Keratinocyte (primary cell): ENCODE data around the gene KLF2.

Experiments
- EZH2 ChIP-seq: IDR thresholded peaks from one replicate; pipeline ENCODE4 v1.6.1; 2012; ENCODE audit warnings: inconsistent platforms, mild to moderate bottlenecking, low read length, moderate library complexity
- TF ChIP-seq, protein P1 (sequence below), 3 experiments: IDR thresholded peaks in 1 of 3; conservative IDR thresholded peaks in 1 of 3; optimal IDR thresholded peaks in 1 of 3; 2 replicates in 2 of 3; 3 replicates in 1 of 3; pipeline versions ENCODE3 to v1.5.1; 2011; ENCODE audit warnings: low read length in 3 of 3, mild to moderate bottlenecking in 3 of 3, moderate library complexity in 2 of 3, control low read depth in 1 of 3, inconsistent platforms in 1 of 3; ENCODE audit not compliant: insufficient read depth in 2 of 3; ENCODE audit errors: extremely low read depth in 1 of 3

DNA sequence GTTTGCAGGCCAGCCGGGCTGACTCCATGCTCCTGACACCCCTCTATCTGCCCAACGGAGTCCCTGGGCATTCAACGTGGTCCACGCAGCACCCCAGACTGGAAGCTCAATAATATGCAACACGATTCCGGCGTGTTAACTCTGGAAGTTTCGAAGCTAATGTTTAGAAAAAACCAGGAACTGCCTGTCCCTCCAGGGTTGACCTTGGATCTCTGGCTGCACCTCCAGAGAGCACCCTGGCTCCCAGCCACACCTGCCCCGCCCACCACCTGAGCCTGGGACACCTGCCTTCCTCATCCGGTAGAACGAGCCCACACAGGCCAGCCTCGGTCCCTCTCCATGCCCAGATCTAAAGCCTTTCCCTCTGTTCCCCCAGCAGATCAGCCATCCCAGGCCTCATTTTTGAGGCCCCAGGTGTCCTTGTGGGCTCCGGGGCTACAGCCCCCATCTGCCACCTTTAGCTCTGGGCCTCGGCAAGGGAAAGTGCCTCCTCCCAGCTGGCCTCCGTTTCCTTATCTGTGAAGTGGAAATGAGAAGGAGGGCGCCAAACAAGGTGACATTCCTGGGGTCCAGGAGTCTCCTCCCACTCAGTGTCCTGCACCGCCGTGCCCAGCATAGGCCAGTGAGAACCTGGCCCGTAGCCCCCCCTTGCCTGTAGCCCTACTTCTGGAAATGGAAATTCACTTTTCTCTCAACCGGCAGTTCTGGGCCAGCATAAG is 38.7 kb downstream of the KLF2 start:
- no peak for TF ChIP-seq EZH2
- TF ChIP-seq, protein P1, sequence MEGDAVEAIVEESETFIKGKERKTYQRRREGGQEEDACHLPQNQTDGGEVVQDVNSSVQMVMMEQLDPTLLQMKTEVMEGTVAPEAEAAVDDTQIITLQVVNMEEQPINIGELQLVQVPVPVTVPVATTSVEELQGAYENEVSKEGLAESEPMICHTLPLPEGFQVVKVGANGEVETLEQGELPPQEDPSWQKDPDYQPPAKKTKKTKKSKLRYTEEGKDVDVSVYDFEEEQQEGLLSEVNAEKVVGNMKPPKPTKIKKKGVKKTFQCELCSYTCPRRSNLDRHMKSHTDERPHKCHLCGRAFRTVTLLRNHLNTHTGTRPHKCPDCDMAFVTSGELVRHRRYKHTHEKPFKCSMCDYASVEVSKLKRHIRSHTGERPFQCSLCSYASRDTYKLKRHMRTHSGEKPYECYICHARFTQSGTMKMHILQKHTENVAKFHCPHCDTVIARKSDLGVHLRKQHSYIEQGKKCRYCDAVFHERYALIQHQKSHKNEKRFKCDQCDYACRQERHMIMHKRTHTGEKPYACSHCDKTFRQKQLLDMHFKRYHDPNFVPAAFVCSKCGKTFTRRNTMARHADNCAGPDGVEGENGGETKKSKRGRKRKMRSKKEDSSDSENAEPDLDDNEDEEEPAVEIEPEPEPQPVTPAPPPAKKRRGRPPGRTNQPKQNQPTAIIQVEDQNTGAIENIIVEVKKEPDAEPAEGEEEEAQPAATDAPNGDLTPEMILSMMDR (optimal IDR thresholded peaks at IDR 0.05 in 1 of 3, IDR thresholded peaks at IDR 0.05 in 1 of 3, conservative IDR thresholded peaks at IDR 0.05 in 1 of 3; ENCODE audit: extremely low read depth in 1 of 3, insufficient read depth in 2 of 3, low read length in 3 of 3), result no peak
